Measurements from ENCODE around the gene METTL2B.
"Not testable (repeated sequence)": the region's sequence is repeated elsewhere in the genome, so short reads cannot be mapped to it uniquely, and the experiment has no call there.

DNA sequence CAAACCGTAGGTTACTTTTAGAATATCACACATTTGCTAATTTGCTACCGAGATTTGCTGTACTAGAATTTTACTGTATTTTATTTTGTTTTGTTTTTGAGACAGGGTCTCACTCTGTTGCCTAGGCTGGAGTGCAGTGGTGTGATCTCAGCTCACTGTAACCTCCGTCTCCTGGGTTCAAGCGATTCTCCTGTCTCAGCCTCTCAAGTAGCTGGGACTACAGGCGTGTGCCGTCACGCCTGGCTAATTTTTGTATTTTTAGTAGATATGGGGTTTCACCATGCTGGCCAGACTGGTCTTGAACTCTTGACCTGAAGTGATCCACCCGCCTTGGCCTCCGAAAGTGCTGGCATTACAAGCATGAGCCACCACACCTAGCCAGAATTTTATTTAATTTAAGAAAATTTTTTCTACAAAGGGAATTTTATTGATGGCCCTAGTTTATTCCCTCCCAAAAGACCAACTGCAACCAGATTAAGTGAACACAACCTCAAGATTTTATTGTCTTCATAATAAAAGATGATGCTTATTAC, 69.8 kb downstream of the METTL2B start:
- TF ChIP-seq CTCF (IDR thresholded peaks at IDR 0.05); TCF7 (CRISPR knock-in tag; IDR thresholded peaks at IDR 0.05; ENCODE audit: low read depth); TEAD4 (CRISPR knock-in tag; IDR thresholded peaks at IDR 0.05); JUN (CRISPR knock-in tag; IDR thresholded peaks at IDR 0.05): not testable (repeated sequence)
- TF ChIP-seq, protein P1, sequence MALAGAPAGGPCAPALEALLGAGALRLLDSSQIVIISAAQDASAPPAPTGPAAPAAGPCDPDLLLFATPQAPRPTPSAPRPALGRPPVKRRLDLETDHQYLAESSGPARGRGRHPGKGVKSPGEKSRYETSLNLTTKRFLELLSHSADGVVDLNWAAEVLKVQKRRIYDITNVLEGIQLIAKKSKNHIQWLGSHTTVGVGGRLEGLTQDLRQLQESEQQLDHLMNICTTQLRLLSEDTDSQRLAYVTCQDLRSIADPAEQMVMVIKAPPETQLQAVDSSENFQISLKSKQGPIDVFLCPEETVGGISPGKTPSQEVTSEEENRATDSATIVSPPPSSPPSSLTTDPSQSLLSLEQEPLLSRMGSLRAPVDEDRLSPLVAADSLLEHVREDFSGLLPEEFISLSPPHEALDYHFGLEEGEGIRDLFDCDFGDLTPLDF (CRISPR knock-in tag; IDR thresholded peaks at IDR 0.05) = not testable (repeated sequence)
